HepG2 (cell line): ENCODE measurements around the gene NSUN3. TPM values are rescaled to one million over a fixed set of nuclear protein-coding genes. Genes with fewer than 3 reads are reported as not detected.

Source experiments
- BORCS8-MEF2B ChIP-seq: sonication (generic); formaldehyde crosslinking; IDR thresholded peaks from 2 replicates; pipeline ENCODE4 v1.8.0; 2022; ENCODE audit warnings: mild to moderate bottlenecking, missing genetic modification reagents
- CREM ChIP-seq, 2 experiments: sonication (generic) in 1 of 2; formaldehyde crosslinking in 1 of 2; IDR thresholded peaks; 2 replicates each; pipeline versions ENCODE4 v1.4.0 to v1.6.1; 2016 to 2020; ENCODE audit warnings: antibody characterized with exemption in 1 of 2, mild to moderate bottlenecking in 1 of 2, missing genetic modification reagents in 1 of 2
- HDAC6 ChIP-seq: fragments of 200-600 bp; sonication (generic); IDR thresholded peaks from 2 replicates; pipeline ENCODE4 v1.7.0; 2017; ENCODE audit warnings: mild to moderate bottlenecking, antibody characterized with exemption, low read length, low read depth
- HES4 ChIP-seq: sonication (generic); formaldehyde crosslinking; IDR thresholded peaks from 2 replicates; pipeline ENCODE4 v1.9.0; 2021; ENCODE audit warnings: mild to moderate bottlenecking, missing genetic modification reagents, borderline replicate concordance
- HMGXB4 ChIP-seq, 2 experiments: sonication (generic) in 1 of 2; formaldehyde crosslinking in 1 of 2; IDR thresholded peaks; 2 replicates each; pipeline versions ENCODE4 v1.4.0 to v1.6.1; 2018 to 2020; ENCODE audit warnings: missing genetic modification reagents in 2 of 2, borderline replicate concordance in 1 of 2, low read depth in 1 of 2, mild to moderate bottlenecking in 1 of 2, missing biosample characterization in 1 of 2
- MEF2D ChIP-seq: sonication (generic); formaldehyde crosslinking; IDR thresholded peaks from 2 replicates; pipeline ENCODE4 v1.5.1; 2020; ENCODE audit warnings: mild to moderate bottlenecking, missing genetic modification reagents
- MEIS1 ChIP-seq: sonication (generic); formaldehyde crosslinking; IDR thresholded peaks from 2 replicates; pipeline ENCODE4 v1.9.0; 2021; ENCODE audit warnings: mild to moderate bottlenecking, missing genetic modification reagents, moderate library complexity, borderline replicate concordance
- NFE2L1 ChIP-seq: sonication (generic); formaldehyde crosslinking; IDR thresholded peaks from 2 replicates; pipeline ENCODE4 v1.4.0; 2020; ENCODE audit warnings: missing genetic modification reagents, mild to moderate bottlenecking, borderline replicate concordance
- NFYB ChIP-seq: sonication (generic); formaldehyde crosslinking; IDR thresholded peaks from 2 replicates; pipeline ENCODE4 v1.4.0; 2020; ENCODE audit warnings: missing genetic modification reagents
- PCBP1 ChIP-seq: fragments of 200-400 bp; formaldehyde crosslinking; IDR thresholded peaks from 2 replicates; pipeline ENCODE4 v1.6.1; 2017; ENCODE audit warnings: mild to moderate bottlenecking, low read depth, low read length, borderline replicate concordance
- STAG1 ChIP-seq: sonication (generic); formaldehyde crosslinking; IDR thresholded peaks from 2 replicates; pipeline ENCODE4 v1.4.0; 2020; ENCODE audit warnings: missing genetic modification reagents
- ZNF383 ChIP-seq: sonication (generic); formaldehyde crosslinking; IDR thresholded peaks from 2 replicates; pipeline ENCODE4 v1.4.0; 2020; ENCODE audit warnings: missing genetic modification reagents, mild to moderate bottlenecking, borderline replicate concordance
- ZNF83 ChIP-seq: sonication (generic); formaldehyde crosslinking; IDR thresholded peaks from 2 replicates; pipeline ENCODE4 v1.4.0; 2020; ENCODE audit warnings: missing genetic modification reagents, mild to moderate bottlenecking, borderline replicate concordance
- ZNF878 ChIP-seq: sonication (generic); formaldehyde crosslinking; IDR thresholded peaks from 2 replicates; pipeline ENCODE4 v1.8.1; 2023; ENCODE audit warnings: mild to moderate bottlenecking, missing genetic modification reagents, moderate library complexity
- polyA plus RNA-seq, 8 experiments: library from polyadenylated mRNA; depleted of rRNA in 3 of 8; stranded (reverse) in 7 of 8; unstranded in 1 of 8; fragments of >200 nt; fragmentation: Illumina TruSeq in 4 of 8; extraction: Trizol in 4 of 8; gene quantifications; 2 replicates each; pipeline versions ENCODE4 v1.2.1 to v1.2.3, GENCODE V29; 2011 to 2016; ENCODE audit warnings: low read depth in 4 of 8, missing spikeins in 1 of 8, mixed read lengths in 1 of 8; ENCODE audit not compliant: insufficient read depth in 1 of 8
- total RNA-seq, 5 experiments: library from RNA; depleted of rRNA; stranded (reverse); fragments of >200 nt; fragmentation: Illumina TruSeq; extraction: Trizol; gene quantifications; 2 replicates each; pipeline ENCODE4 v1.2.3, GENCODE V29; 2016; ENCODE audit warnings: low read depth in 1 of 5
- TF ChIP-seq, protein P1 (sequence below): sonication (generic); formaldehyde crosslinking; IDR thresholded peaks from 2 replicates; pipeline ENCODE4 v1.4.0; 2020; ENCODE audit warnings: missing genetic modification reagents, borderline replicate concordance
- TF ChIP-seq, protein P2 (sequence below): IDR thresholded peaks from 2 replicates; pipeline ENCODE4 v1.6.1; 2012; ENCODE audit warnings: low read depth, low read length, improper control_type of control experiment

NSUN3 gene
- total and polyA plus RNA-seq, 2 of the 13 experiments (the other 11 are each of a cell fraction or from before 2014, with no cell fraction given): 3.2 to 10.6 TPM

DNA sequence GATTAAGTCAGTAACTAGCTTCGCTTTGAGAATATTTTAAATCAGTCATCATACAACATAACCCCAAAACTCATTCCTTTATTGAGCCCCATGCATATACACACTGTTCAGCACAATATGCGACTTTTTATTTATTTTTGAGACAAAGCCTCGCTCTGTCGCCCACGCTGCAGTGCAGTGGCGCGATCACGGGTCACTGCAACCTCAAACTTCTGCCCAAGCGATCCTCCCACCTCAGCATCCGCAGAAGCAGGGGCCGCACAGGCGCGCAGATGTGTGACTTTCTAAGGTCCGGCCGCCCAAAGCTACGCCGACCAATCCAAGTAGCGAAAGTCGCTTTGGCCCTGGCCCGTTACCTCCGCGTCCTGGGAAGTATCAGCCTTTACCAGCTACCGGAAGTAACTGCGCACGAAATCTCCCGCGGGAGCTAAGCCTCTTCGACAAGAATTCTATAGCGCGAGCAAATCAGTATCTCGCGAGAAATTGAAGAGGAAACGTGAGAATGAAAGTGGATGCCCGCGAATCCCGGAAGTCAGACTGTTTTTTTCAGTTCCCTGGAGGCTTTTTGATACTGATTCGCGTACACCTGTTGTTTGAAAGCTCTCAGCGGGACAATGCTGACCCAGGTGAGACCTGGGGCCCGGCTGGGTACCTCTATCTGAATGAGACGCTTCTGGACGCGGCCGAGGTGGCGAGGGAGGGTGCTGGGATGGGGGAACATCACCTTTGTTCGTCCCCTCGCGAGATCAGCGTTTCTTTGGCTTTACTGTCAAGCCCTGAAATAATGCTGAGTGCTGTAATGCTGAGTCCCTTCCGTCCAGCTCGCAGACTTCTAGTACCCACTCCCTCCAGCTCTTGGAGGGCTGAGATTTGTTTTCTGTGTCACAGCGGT is at the start of gene NSUN3, which contains the start of gene DHFR2 (continued):
- TF ChIP-seq, protein P1, sequence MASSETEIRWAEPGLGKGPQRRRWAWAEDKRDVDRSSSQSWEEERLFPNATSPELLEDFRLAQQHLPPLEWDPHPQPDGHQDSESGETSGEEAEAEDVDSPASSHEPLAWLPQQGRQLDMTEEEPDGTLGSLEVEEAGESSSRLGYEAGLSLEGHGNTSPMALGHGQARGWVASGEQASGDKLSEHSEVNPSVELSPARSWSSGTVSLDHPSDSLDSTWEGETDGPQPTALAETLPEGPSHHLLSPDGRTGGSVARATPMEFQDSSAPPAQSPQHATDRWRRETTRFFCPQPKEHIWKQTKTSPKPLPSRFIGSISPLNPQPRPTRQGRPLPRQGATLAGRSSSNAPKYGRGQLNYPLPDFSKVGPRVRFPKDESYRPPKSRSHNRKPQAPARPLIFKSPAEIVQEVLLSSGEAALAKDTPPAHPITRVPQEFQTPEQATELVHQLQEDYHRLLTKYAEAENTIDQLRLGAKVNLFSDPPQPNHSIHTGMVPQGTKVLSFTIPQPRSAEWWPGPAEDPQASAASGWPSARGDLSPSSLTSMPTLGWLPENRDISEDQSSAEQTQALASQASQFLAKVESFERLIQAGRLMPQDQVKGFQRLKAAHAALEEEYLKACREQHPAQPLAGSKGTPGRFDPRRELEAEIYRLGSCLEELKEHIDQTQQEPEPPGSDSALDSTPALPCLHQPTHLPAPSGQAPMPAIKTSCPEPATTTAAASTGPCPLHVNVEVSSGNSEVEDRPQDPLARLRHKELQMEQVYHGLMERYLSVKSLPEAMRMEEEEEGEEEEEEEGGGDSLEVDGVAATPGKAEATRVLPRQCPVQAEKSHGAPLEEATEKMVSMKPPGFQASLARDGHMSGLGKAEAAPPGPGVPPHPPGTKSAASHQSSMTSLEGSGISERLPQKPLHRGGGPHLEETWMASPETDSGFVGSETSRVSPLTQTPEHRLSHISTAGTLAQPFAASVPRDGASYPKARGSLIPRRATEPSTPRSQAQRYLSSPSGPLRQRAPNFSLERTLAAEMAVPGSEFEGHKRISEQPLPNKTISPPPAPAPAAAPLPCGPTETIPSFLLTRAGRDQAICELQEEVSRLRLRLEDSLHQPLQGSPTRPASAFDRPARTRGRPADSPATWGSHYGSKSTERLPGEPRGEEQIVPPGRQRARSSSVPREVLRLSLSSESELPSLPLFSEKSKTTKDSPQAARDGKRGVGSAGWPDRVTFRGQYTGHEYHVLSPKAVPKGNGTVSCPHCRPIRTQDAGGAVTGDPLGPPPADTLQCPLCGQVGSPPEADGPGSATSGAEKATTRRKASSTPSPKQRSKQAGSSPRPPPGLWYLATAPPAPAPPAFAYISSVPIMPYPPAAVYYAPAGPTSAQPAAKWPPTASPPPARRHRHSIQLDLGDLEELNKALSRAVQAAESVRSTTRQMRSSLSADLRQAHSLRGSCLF: no peak
- 0 out of 2 replicates have a peak, but pooled peaks have one; percentile 18 for TF ChIP-seq ZNF878 (CRISPR knock-in tag)
- TF ChIP-seq ZNF383 (CRISPR knock-in tag): no peak
- peak; percentile 29; the same call in 1 of the 2 replicates for TF ChIP-seq MEF2D (CRISPR knock-in tag)
- no peak for TF ChIP-seq ZNF83 (CRISPR knock-in tag)
- TF ChIP-seq NFYB (CRISPR knock-in tag): peak; percentile 73
- TF ChIP-seq NFE2L1 (CRISPR knock-in tag): no peak
- no peak for TF ChIP-seq STAG1
- no peak for TF ChIP-seq PCBP1
- no peak for TF ChIP-seq MEIS1
- TF ChIP-seq HDAC6: no peak
- 0 out of 2 replicates have a peak, but pooled peaks have one; percentile 58 for TF ChIP-seq BORCS8-MEF2B (CRISPR knock-in tag)
- TF ChIP-seq HES4 (CRISPR knock-in tag): no peak; the same call in 1 of the 2 replicates
- TF ChIP-seq CREM (IDR thresholded peaks at IDR 0.05): peak; percentile 71
- TF ChIP-seq CREM (CRISPR knock-in tag; IDR thresholded peaks at IDR 0.05): no peak
- TF ChIP-seq HMGXB4 (CRISPR knock-in tag; IDR thresholded peaks at IDR 0.05; ENCODE audit: borderline replicate concordance in 1 of 2, low read depth in 1 of 2): no peak; a peak in 1 of 4 replicates
- TF ChIP-seq, protein P2, sequence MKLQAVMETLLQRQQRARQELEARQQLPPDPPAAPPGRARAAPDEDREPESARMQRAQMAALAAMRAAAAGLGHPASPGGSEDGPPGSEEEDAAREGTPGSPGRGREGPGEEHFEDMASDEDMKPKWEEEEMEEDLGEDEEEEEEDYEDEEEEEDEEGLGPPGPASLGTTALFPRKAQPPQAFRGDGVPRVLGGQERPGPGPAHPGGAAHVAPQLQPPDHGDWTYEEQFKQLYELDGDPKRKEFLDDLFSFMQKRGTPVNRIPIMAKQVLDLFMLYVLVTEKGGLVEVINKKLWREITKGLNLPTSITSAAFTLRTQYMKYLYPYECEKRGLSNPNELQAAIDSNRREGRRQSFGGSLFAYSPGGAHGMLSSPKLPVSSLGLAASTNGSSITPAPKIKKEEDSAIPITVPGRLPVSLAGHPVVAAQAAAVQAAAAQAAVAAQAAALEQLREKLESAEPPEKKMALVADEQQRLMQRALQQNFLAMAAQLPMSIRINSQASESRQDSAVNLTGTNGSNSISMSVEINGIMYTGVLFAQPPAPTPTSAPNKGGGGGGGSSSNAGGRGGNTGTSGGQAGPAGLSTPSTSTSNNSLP: 0 out of 2 replicates have a peak, but pooled peaks have one; percentile 6
